ENCODE data around the gene PXK. TPM values are rescaled to one million over a fixed set of nuclear protein-coding genes. Genes with fewer than 3 reads are reported as not detected.

The PXK gene
- 42.4 TPM for total RNA-seq (2013)
- polyA plus RNA-seq (10 to 100 TPM; 31.5 to 54.0 (median 52.9) TPM), polyA minus RNA-seq (20.8 and 29.7 TPM in 2 replicates), total RNA-seq (59.8 to 126 (median 89.6) reads per million in 11 experiments)

DNA sequence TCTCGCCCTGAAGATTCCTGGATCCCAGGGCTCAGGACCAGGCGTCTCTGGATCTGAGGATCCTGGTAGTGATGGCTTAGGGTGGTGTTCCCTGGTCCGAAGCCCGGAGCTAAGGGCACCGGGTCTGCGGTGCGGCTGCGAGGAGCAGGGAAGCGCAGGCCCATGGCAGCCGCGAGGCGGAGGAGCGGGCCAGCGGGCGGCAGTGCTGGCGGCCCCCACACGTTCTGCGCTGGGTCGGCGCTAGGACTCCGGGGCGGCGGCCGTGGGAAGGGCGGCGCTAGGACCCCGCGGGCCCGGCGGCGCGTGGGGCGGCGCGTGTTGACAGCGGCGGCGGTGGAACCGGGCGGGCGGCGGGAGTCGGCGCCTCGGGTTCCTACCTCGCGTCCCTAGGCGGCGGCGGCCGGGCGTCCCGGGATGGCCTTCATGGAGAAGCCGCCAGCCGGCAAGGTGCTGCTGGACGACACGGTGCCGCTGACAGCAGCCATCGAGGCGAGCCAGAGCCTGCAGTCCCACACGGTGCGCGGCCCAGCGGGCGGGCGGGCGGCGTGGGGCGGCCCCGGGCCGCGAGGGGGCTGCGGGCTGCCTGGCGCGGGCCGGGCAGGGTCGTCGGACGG, at the start of gene PXK:
PXK (plus strand) TSS at position 318 of the 614 bp plus-strand sequence; CDS start at position 415, 97 bp downstream.
- Mint-ChIP-seq H3K4me1 (peaks cover 46% of the 10 kb centered on the region), H3K36me3 (peaks cover 4% of the 10 kb centered on the region in 2 donors), H3K9me3 (no peaks in the 10 kb centered on the region), H3K27me3 (ENCODE audit: low read depth in 3 of 3) (peaks cover 0 to 3% (median 2%) of the 10 kb centered on the region in 3 donors), H3K27ac (peak within 1 kb of the TSS; percentile 94 to 100 (median 98)), H3K4me3 (peak within 1 kb of the TSS; percentile 100)
- peaks cover 40 to 44% of the 10 kb centered on the region in 2 donors for H3K4me1 ChIP-seq (ENCODE audit: control insufficient read depth in 1 of 2, insufficient read depth in 2 of 2, low read length in 2 of 2)
- H3K36me3 ChIP-seq (replicated peaks in 1 of 2; ENCODE audit: control insufficient read depth in 1 of 2, insufficient read depth in 2 of 2, low read length in 2 of 2), result no peaks in the 10 kb centered on the region
- H3K27ac ChIP-seq (ENCODE audit: low read depth in 1 of 2, low read length in 2 of 2), result peak within 1 kb of the TSS; percentile 65 to 94
- TF ChIP-seq, protein P1, sequence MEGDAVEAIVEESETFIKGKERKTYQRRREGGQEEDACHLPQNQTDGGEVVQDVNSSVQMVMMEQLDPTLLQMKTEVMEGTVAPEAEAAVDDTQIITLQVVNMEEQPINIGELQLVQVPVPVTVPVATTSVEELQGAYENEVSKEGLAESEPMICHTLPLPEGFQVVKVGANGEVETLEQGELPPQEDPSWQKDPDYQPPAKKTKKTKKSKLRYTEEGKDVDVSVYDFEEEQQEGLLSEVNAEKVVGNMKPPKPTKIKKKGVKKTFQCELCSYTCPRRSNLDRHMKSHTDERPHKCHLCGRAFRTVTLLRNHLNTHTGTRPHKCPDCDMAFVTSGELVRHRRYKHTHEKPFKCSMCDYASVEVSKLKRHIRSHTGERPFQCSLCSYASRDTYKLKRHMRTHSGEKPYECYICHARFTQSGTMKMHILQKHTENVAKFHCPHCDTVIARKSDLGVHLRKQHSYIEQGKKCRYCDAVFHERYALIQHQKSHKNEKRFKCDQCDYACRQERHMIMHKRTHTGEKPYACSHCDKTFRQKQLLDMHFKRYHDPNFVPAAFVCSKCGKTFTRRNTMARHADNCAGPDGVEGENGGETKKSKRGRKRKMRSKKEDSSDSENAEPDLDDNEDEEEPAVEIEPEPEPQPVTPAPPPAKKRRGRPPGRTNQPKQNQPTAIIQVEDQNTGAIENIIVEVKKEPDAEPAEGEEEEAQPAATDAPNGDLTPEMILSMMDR (IDR thresholded peaks at IDR 0.05), result no peak
- 1% methylated on average over 79 of the region's 79 CpGs for WGBS (ENCODE audit: insufficient coverage)
- no peaks in the 10 kb centered on the region for H3K27me3 ChIP-seq (ENCODE audit: control insufficient read depth in 2 of 2, insufficient read depth in 2 of 2, low read length in 2 of 2)
- H4K20me1 ChIP-seq (ENCODE audit: insufficient read depth, low read length), result peaks cover 2% of the 10 kb centered on the region
- peak within 1 kb of the TSS; percentile 83 for H2AFZ ChIP-seq (ENCODE audit: insufficient read depth, low read depth, low read length, poor library complexity, severe bottlenecking)
- H3K9me3 ChIP-seq (replicated peaks in 1 of 2; ENCODE audit: control insufficient read depth in 1 of 2, insufficient read depth in 1 of 2, low read length in 2 of 2), result no peaks in the 10 kb centered on the region
- H3K4me2 ChIP-seq (replicated peaks; ENCODE audit: extremely low read depth, low read length, poor library complexity, severe bottlenecking), result peak within 1 kb of the TSS; percentile 80
- peak within 1 kb of the TSS; percentile 78 to 94 (median 92) for H3K4me3 ChIP-seq (replicated peaks in 1 of 3; ENCODE audit: low read depth in 2 of 3, low read length in 3 of 3)
- H3K9ac ChIP-seq (ENCODE audit: insufficient read depth, low read length, poor library complexity, severe bottlenecking), result peak within 1 kb of the TSS; percentile 80
- intact Hi-C loops (cut with micrococcal nuclease), result loop anchor here (5.0 to 10.0 kb wide), 3 partner anchors 162 to 348 kb away; partner anchors contain the start of gene KCTD6 (in 1 of the 2)
- H3K79me2 ChIP-seq (ENCODE audit: insufficient read depth, low read length), result peaks cover 45% of the 10 kb centered on the region
- DNase-seq, result peak; percentile 58 to 70 (median 61)

DNA sequence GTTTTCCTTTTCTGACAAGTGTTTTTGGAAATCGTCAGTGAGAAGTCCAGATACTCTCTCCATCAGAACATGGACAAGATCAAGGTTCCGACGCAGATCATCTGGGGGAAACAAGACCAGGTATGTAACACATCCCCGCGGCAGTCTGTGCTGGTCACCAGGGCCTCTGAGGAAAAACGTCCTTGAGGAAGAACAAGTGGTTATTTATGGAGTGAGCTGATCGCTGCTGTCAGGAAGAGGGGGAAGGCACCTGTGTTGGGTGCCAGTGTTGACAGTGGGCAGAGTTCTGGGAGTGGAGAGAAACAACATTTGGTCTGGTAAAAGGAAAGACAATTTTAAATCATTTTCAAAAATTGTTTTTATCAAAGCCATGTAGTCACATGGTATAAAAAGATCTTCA, 47.4 kb upstream of the PXK start:
- Histone ChIP-seq H3K9me3 (replicated peaks in 1 of 2; ENCODE audit: control insufficient read depth in 1 of 2, insufficient read depth in 1 of 2, low read length in 2 of 2) (no peaks in the 10 kb centered on the region), H3K27ac (ENCODE audit: low read depth in 1 of 2, low read length in 2 of 2) (no peak overlapping the region), H3K79me2 (ENCODE audit: insufficient read depth, low read length) (no peaks in the 10 kb centered on the region), H4K20me1 (ENCODE audit: insufficient read depth, low read length) (no peaks in the 10 kb centered on the region), H3K4me2 (replicated peaks; ENCODE audit: extremely low read depth, low read length, poor library complexity, severe bottlenecking) (no peak overlapping the region), H3K4me1 (ENCODE audit: control insufficient read depth in 1 of 2, insufficient read depth in 2 of 2, low read length in 2 of 2) (no peaks in the 10 kb centered on the region), H3K36me3 (replicated peaks in 1 of 2; ENCODE audit: control insufficient read depth in 1 of 2, insufficient read depth in 2 of 2, low read length in 2 of 2) (peaks cover 43 to 69% of the 10 kb centered on the region in 2 donors), H3K27me3 (ENCODE audit: control insufficient read depth in 2 of 2, insufficient read depth in 2 of 2, low read length in 2 of 2) (no peaks in the 10 kb centered on the region), H2AFZ (ENCODE audit: insufficient read depth, low read depth, low read length, poor library complexity, severe bottlenecking) (no peak overlapping the region), H3K4me3 (replicated peaks in 1 of 3; ENCODE audit: low read depth in 2 of 3, low read length in 3 of 3) (no peak overlapping the region), H3K9ac (ENCODE audit: insufficient read depth, low read length, poor library complexity, severe bottlenecking) (no peak overlapping the region)
- intact Hi-C loops (cut with micrococcal nuclease), result no loop called here
- Mint-ChIP-seq H3K36me3 (peaks cover 56 to 59% of the 10 kb centered on the region in 2 donors), H3K27ac (peak overlapping the region in 1 of 7 donors; percentile 54), H3K27me3 (ENCODE audit: low read depth in 3 of 3) (no peaks in the 10 kb centered on the region), H3K4me1 (no peaks in the 10 kb centered on the region), H3K9me3 (no peaks in the 10 kb centered on the region), H3K4me3 (no peak overlapping the region)
- no peak for DNase-seq
- 91% methylated on average over 5 of the region's 7 CpGs for WGBS (ENCODE audit: insufficient coverage)
- TF ChIP-seq, protein P1 (IDR thresholded peaks at IDR 0.05), result no peak
